H1 (cell line): ENCODE results near the gene TGFA. TPM values are rescaled to one million over a fixed set of nuclear protein-coding genes. Genes with fewer than 3 reads are reported as not detected.

Experiments used
- CTCF ChIA-PET: fragments of 300-600 bp; sonication (Branson Sonifier 250); formaldehyde crosslinking; loops from one replicate; lab custom pipeline; 2021; ENCODE audit not compliant: partially characterized antibody; lab: Charles Lee
- POLR2A ChIA-PET: fragments of 300-600 bp; sonication (Branson Sonifier 250); formaldehyde crosslinking; loops from one replicate; lab custom pipeline; 2021; ENCODE audit warnings: inconsistent platforms; ENCODE audit not compliant: partially characterized antibody; lab: Charles Lee
- DNase-seq, 2 experiments: peaks; one replicate each; pipeline versions ENCODE4 v3.0.0 to v3.0.0-alpha.2; 2010 to 2022; ENCODE audit warnings: low spot score in 2 of 2, low read depth in 1 of 2, mixed read lengths in 1 of 2
- FAIRE-seq: peaks from 2 replicates; lab custom pipeline; 2011; peaks lifted over from hg19 to GRCh38; lab: Jason Lieb, UNC
- H2AFZ ChIP-seq: 2 replicates; pipeline ENCODE4 v1.8.1; 2012; ENCODE audit warnings: low read length, inconsistent platforms
- H2AK5ac ChIP-seq: 2 replicates; pipeline ENCODE4 v1.6.1; 2013; ENCODE audit warnings: low read depth, low read length
- H2BK120ac ChIP-seq: replicated peaks from 2 replicates; pipeline ENCODE3; 2013; ENCODE audit warnings: low read depth, low read length, inconsistent platforms
- H2BK12ac ChIP-seq: 2 replicates; pipeline ENCODE4 v1.6.1; 2013; ENCODE audit warnings: low read depth, low read length
- H2BK15ac ChIP-seq: 2 replicates; pipeline ENCODE4 v1.6.1; 2013; ENCODE audit warnings: low read length
- H2BK20ac ChIP-seq: 2 replicates; pipeline ENCODE4 v1.6.1; 2013; ENCODE audit warnings: low read length
- H2BK5ac ChIP-seq: 2 replicates; pipeline ENCODE4 v1.6.1; 2013; ENCODE audit warnings: low read depth, low read length
- H3K14ac ChIP-seq: 2 replicates; pipeline ENCODE4 v1.6.1; 2013; ENCODE audit warnings: inconsistent platforms; ENCODE audit not compliant: insufficient read length
- H3K18ac ChIP-seq: 2 replicates; pipeline ENCODE4 v1.6.1; 2013; ENCODE audit warnings: low read length; ENCODE audit errors: extremely low read depth
- H3K23ac ChIP-seq: 2 replicates; pipeline ENCODE4 v1.6.1; 2013; ENCODE audit warnings: inconsistent platforms; ENCODE audit not compliant: insufficient read length
- H3K23me2 ChIP-seq: 2 replicates; pipeline ENCODE4 v1.6.1; 2013; ENCODE audit warnings: low read depth, low read length
- H3K27ac ChIP-seq: 2 replicates; pipeline ENCODE4 v1.6.1; 2011; ENCODE audit warnings: low read depth, low read length, inconsistent platforms
- H3K27me3 ChIP-seq, 4 experiments: replicated peaks in 1 of 4; 1 replicate in 1 of 4; 2 replicates in 3 of 4; pipeline versions ENCODE4 v1.6.1 to v1.8.1; 2011 to 2013; ENCODE audit warnings: low read length in 3 of 4, mild to moderate bottlenecking in 3 of 4, inconsistent platforms in 2 of 4, mixed read lengths in 2 of 4, moderate library complexity in 1 of 4; ENCODE audit not compliant: control insufficient read depth in 3 of 4, insufficient read depth in 3 of 4; ENCODE audit errors: extremely low read depth in 1 of 4
- H3K36me3 ChIP-seq, 4 experiments: 2 replicates each; pipeline versions ENCODE4 v1.6.1 to v1.8.1; 2011 to 2013; ENCODE audit warnings: mild to moderate bottlenecking in 4 of 4, low read length in 3 of 4, moderate library complexity in 2 of 4, control low read depth in 1 of 4, inconsistent platforms in 1 of 4; ENCODE audit not compliant: insufficient read depth in 4 of 4, control insufficient read depth in 2 of 4
- H3K4ac ChIP-seq: replicated peaks from 2 replicates; pipeline ENCODE3; 2013; ENCODE audit warnings: low read length, low read depth, mixed read lengths, inconsistent platforms; ENCODE audit not compliant: insufficient read length
- H3K4me1 ChIP-seq, 4 experiments: replicated peaks in 1 of 4; 1 replicate in 1 of 4; 2 replicates in 3 of 4; pipeline versions ENCODE4 v1.6.1 to v1.8.1; 2011 to 2013; ENCODE audit warnings: low read length in 3 of 4, inconsistent platforms in 2 of 4, mixed read lengths in 1 of 4; ENCODE audit not compliant: insufficient read depth in 4 of 4, control insufficient read depth in 3 of 4
- H3K4me2 ChIP-seq, 2 experiments: 2 replicates each; pipeline versions ENCODE4 v1.6.1 to v1.8.1; 2011 to 2013; ENCODE audit warnings: low read depth in 2 of 2, low read length in 2 of 2, control low read depth in 1 of 2, inconsistent platforms in 1 of 2, mild to moderate bottlenecking in 1 of 2; ENCODE audit not compliant: insufficient read depth in 1 of 2
- H3K4me3 ChIP-seq, 4 experiments: fragments of 200-600, 300-600 bp in 1 of 4; sonication (generic), shearing (Covaris generic), sonication (Bioruptor Twin) in 1 of 4; 2 replicates each; pipeline versions ENCODE4 v1.5.1 to v1.8.1; 2011 to 2016; ENCODE audit warnings: low read length in 4 of 4, low read depth in 3 of 4, control low read depth in 2 of 4, inconsistent platforms in 2 of 4, mild to moderate bottlenecking in 2 of 4, mixed read lengths in 1 of 4, moderate library complexity in 1 of 4; ENCODE audit not compliant: insufficient read depth in 2 of 4; ENCODE audit errors: extremely low read depth in 1 of 4
- H3K56ac ChIP-seq: replicated peaks from 2 replicates; pipeline ENCODE3; 2013; ENCODE audit warnings: low read depth, mild to moderate bottlenecking, mixed read lengths, low read length, inconsistent platforms; ENCODE audit not compliant: insufficient read length
- H3K79me1 ChIP-seq: 2 replicates; pipeline ENCODE4 v1.6.1; 2013; ENCODE audit warnings: low read depth, low read length, control low read depth
- H3K79me2 ChIP-seq, 2 experiments: 2 replicates each; pipeline versions ENCODE4 v1.6.1 to v1.8.1; 2012 to 2013; ENCODE audit warnings: low read length in 2 of 2, mild to moderate bottlenecking in 2 of 2, inconsistent platforms in 1 of 2; ENCODE audit not compliant: insufficient read depth in 2 of 2, control insufficient read depth in 1 of 2
- H3K9ac ChIP-seq, 4 experiments: replicated peaks in 1 of 4; 1 replicate in 1 of 4; 2 replicates in 3 of 4; pipeline versions ENCODE4 v1.6.1 to v1.8.1; 2011 to 2013; ENCODE audit warnings: low read depth in 3 of 4, low read length in 3 of 4, control low read depth in 2 of 4, mild to moderate bottlenecking in 2 of 4, moderate library complexity in 2 of 4, inconsistent platforms in 1 of 4; ENCODE audit errors: extremely low read depth in 1 of 4
- H3K9me3 ChIP-seq, 2 experiments: 2 replicates each; pipeline versions ENCODE4 v1.6.1 to v1.8.1; 2012 to 2013; ENCODE audit warnings: mild to moderate bottlenecking in 2 of 2, moderate library complexity in 2 of 2, control low read depth in 1 of 2, inconsistent platforms in 1 of 2, low read depth in 1 of 2, low read length in 1 of 2, mixed read lengths in 1 of 2; ENCODE audit not compliant: insufficient read depth in 2 of 2
- H4K20me1 ChIP-seq, 2 experiments: replicated peaks in 1 of 2; 2 replicates each; pipeline versions ENCODE3 to v1.8.1; 2011 to 2013; ENCODE audit warnings: inconsistent platforms in 2 of 2, low read length in 2 of 2, mild to moderate bottlenecking in 1 of 2; ENCODE audit not compliant: insufficient read depth in 2 of 2, control insufficient read depth in 1 of 2
- H4K5ac ChIP-seq: 2 replicates; pipeline ENCODE4 v1.6.1; 2013; ENCODE audit warnings: low read length, low read depth, mixed read lengths, inconsistent platforms; ENCODE audit not compliant: insufficient read length
- H4K8ac ChIP-seq: 2 replicates; pipeline ENCODE4 v1.8.0; 2013; ENCODE audit warnings: mild to moderate bottlenecking, moderate library complexity, low read length, inconsistent platforms; ENCODE audit not compliant: insufficient read depth; ENCODE audit errors: extremely low read depth
- H4K91ac ChIP-seq: replicated peaks from 2 replicates; pipeline ENCODE3; 2013; ENCODE audit warnings: low read length, mixed read lengths, inconsistent platforms; ENCODE audit not compliant: insufficient read length
- RAD21 ChIP-seq, 2 experiments: IDR thresholded peaks in 1 of 2; conservative IDR thresholded peaks in 1 of 2; 2 replicates each; pipeline ENCODE4 v1.6.1; 2011; ENCODE audit warnings: low read depth in 2 of 2, low read length in 2 of 2, improper control_type of control experiment in 1 of 2, inconsistent platforms in 1 of 2, mild to moderate bottlenecking in 1 of 2, moderate library complexity in 1 of 2
- SRF ChIP-seq: IDR thresholded peaks from 2 replicates; pipeline ENCODE4 v1.6.1; 2011; ENCODE audit warnings: mild to moderate bottlenecking, low read depth, low read length, moderate library complexity
- WGBS, 2 experiments: shearing (Covaris generic) in 1 of 2; methylation state at CpG; one replicate each; pipeline versions ENCODE4 v1.1.6 to v1.1.7; 2013 to 2015; ENCODE audit warnings: low lambda C conversion rate in 2 of 2, mixed read lengths in 2 of 2, inconsistent platforms in 1 of 2, low coverage in 1 of 2, missing lambda C conversion rate in 1 of 2; ENCODE audit not compliant: insufficient replicate concordance in 2 of 2, insufficient coverage in 1 of 2, insufficient read length in 1 of 2; ENCODE audit errors: extremely low coverage in 1 of 2, missing lambda C conversion rate in 1 of 2; 5-methylcytosine and 5-hydroxymethylcytosine counted together
- polyA plus RNA-seq, 7 experiments: library from polyadenylated mRNA; depleted of rRNA in 3 of 7; stranded (reverse) in 5 of 7; unstranded in 2 of 7; fragments of >200 nt in 5 of 7; fragments of 200-250 nt in 2 of 7; gene quantifications; 1 replicate in 5 of 7; 2 replicates in 1 of 7; 4 replicates in 1 of 7; pipeline versions ENCODE4 v1.2.1 to v1.2.3, GENCODE V29; 2011 to 2013; ENCODE audit warnings: missing spikeins in 2 of 7, mixed read lengths in 2 of 7
- total RNA-seq: library from RNA; stranded (reverse); fragmentation: NEBNext Ultra II Directional; extraction: Animal tissue kit (Norgen Biotek cat#: 25700); gene quantifications from 2 replicates; pipeline ENCODE4 v1.2.1, GENCODE V29; 2021

Gene TGFA
- total and polyA plus RNA-seq, 2 of the 8 experiments (the other 6 are each of a cell fraction or from before 2014, with no cell fraction given): 1.8 to 3.7 TPM

DNA sequence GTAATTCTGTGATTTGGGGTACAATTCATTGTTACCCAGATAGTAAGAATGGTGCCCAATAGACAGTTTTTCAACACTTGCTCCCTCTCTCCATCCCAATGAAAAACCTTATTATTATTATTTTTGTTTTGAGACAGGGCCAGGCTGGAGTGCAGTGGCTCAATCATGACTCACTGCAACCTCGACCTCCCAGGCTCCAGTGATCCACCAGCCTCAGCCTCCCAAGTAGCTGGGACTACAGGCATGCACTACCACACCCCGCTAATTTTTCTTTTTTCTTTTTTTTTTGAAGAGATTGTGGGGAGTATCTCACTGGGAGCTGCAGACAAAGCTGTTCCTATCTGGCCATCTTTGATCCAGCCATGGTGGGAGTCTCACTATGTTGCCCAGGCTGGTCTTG, 7.2 kb downstream of the TGFA start:
- CTCF ChIA-PET: interaction anchor here (0.8 to 1.0 kb wide), 3 partner anchors 11 to 130 kb away, joined by 3 read pairs; no protein-coding TSS in a partner anchor
- no peak overlapping the region for H2AK5ac ChIP-seq
- no peak overlapping the region for H4K91ac ChIP-seq
- H3K36me3 ChIP-seq: no peaks in the 10 kb centered on the region
- H2BK20ac ChIP-seq: no peak overlapping the region
- H3K27ac ChIP-seq: no peak overlapping the region
- no peak overlapping the region for H2BK120ac ChIP-seq
- peaks cover 3 to 12% (median 6%) of the 10 kb centered on the region in 4 experiments; a peak in 5 of 7 replicates for H3K27me3 ChIP-seq
- H3K18ac ChIP-seq: no peak overlapping the region
- no peaks in the 10 kb centered on the region for H3K23me2 ChIP-seq
- FAIRE-seq (no peak), DNase-seq (no peak)
- no peak overlapping the region for H2BK12ac ChIP-seq
- no peaks in the 10 kb centered on the region for H3K79me1 ChIP-seq
- POLR2A ChIA-PET: no interaction called here
- WGBS, 2 experiments: 82% methylated on average over 2 of the region's 2 CpGs; no CpG with 5 or more reads in 1 of the 2 experiments
- no peak overlapping the region for H3K23ac ChIP-seq
- H3K9me3 ChIP-seq: no peaks in the 10 kb centered on the region
- H2AFZ ChIP-seq: no peak overlapping the region
- H4K8ac ChIP-seq: no peak overlapping the region
- H2BK5ac ChIP-seq: no peak overlapping the region
- H2BK15ac ChIP-seq: no peak overlapping the region
- no peak overlapping the region for H3K9ac ChIP-seq
- H3K4me1 ChIP-seq: no peaks in the 10 kb centered on the region
- no peak overlapping the region for H3K4ac ChIP-seq
- H3K4me3 ChIP-seq: no peak overlapping the region
- no peak overlapping the region for H4K5ac ChIP-seq
- H3K4me2 ChIP-seq: no peak overlapping the region
- TF ChIP-seq SRF (no peak), RAD21 (IDR thresholded peaks at IDR 0.05 in 1 of 2, conservative IDR thresholded peaks at IDR 0.05 in 1 of 2; ENCODE audit: low read depth in 2 of 2, low read length in 2 of 2) (no peak)
- H3K79me2 ChIP-seq: no peaks in the 10 kb centered on the region
- H3K14ac ChIP-seq: no peak overlapping the region
- peaks cover 0 to 3% of the 10 kb centered on the region in 2 experiments for H4K20me1 ChIP-seq
- H3K56ac ChIP-seq: no peak overlapping the region
